Activated CD4-positive, alpha-beta T cell treated with anti-CD3 and anti-CD28 coated beads, Interleukin-2, amount 50 U/mL, for 1 hour (primary cell): ENCODE measurements around the gene NANP.
"Not testable (repeated sequence)": the region's sequence is repeated elsewhere in the genome, so short reads cannot be mapped to it uniquely, and the experiment has no call there.

Source experiments
- DNase-seq: peaks from one replicate; pipeline ENCODE4 v3.0.0-alpha.2; 2020

The NANP gene

GRCh38 chr20:25623736-25624499 is at the start of gene NANP:
Gene NANP, minus strand, starts transcription at chr20:25624014. Its CDS starts 66 bp downstream, at chr20:25623948.
- DNase-seq = peak; percentile 73

- DNase-seq = no peak
These were observed 48.9 kb upstream of the NANP start for GRCh38 chr20:25672659-25673235.

GRCh38 chr20:25669826-25670422 is 46.1 kb upstream of the NANP start:
- no peak for DNase-seq

- DNase-seq = no peak
These were observed 44.6 kb upstream of the NANP start for GRCh38 chr20:25668446-25668845.

- DNase-seq = no peak
These were observed 36.2 kb upstream of the NANP start for GRCh38 chr20:25659999-25660398.

GRCh38 chr20:25654487-25654886 is 30.7 kb upstream of the NANP start:
- DNase-seq = no peak

GRCh38 chr20:25652866-25653265 is 29.1 kb upstream of the NANP start:
- not testable (repeated sequence) for DNase-seq

GRCh38 chr20:25644814-25645213 is 21.0 kb upstream of the NANP start:
- DNase-seq = no peak

- no peak for DNase-seq
These were observed 19.9 kb upstream of the NANP start for GRCh38 chr20:25643716-25644115.

GRCh38 chr20:25637247-25637646 is 13.4 kb upstream of the NANP start:
- no peak for DNase-seq

GRCh38 chr20:25632940-25633790 is 9.4 kb upstream of the NANP start:
- DNase-seq = no peak

- not testable (repeated sequence) for DNase-seq
These were observed 6.8 kb upstream of the NANP start for GRCh38 chr20:25630615-25631014.

GRCh38 chr20:25629816-25630499 is 6.1 kb upstream of the NANP start:
- DNase-seq = no peak

- DNase-seq = no peak
These were observed 3.0 kb upstream of the NANP start for GRCh38 chr20:25626779-25627178.

GRCh38 chr20:25624500-25624939 is 706 bp upstream of the NANP start:
- DNase-seq = no peak

- DNase-seq = peak; percentile 14
These were observed 534 bp downstream of the NANP start for GRCh38 chr20:25623225-25623735.

GRCh38 chr20:25622450-25623224 is 1.2 kb downstream of the NANP start:
- DNase-seq = no peak

- DNase-seq = no peak
These were observed 1.8 kb downstream of the NANP start for GRCh38 chr20:25622049-25622448.

GRCh38 chr20:25619514-25619913 is 4.3 kb downstream of the NANP start:
- no peak for DNase-seq

- no peak for DNase-seq
These were observed 15.0 kb downstream of the NANP start for GRCh38 chr20:25608774-25609173.

- no peak for DNase-seq
These were observed 17.6 kb downstream of the NANP start for GRCh38 chr20:25606094-25606695.
